Activated T-helper 9 cell treated with anti-CD3 and anti-CD28 coated beads, Interleukin-2, amount 50 U/mL, for 16 hours (primary cell): ENCODE data around the gene PTPRJ.

Experiments used
- DNase-seq: peaks from one replicate; pipeline ENCODE4 v3.0.0-alpha.2; 2020; ENCODE audit warnings: low read depth

PTPRJ gene

DNA sequence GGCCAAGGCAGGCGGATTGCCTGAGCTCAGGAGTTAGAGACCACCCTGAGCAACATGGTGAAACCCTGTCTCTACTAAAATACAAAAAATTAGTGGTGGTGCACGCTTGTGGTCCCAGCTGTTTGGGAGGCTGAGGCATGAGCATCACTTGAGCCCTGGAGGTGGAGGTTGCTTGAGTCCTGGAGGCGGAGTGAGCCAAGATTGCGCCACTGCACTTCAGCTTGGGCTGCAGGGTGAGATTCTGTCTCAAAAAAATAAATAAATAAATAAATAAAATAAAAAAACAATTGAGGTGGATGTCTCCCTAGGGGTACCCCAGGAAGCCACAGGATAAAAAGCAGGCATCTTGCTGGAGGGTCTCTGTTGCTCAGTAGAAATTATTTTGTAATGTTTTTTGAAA, 14.1 kb downstream of the PTPRJ start:
- no peak for DNase-seq

DNA sequence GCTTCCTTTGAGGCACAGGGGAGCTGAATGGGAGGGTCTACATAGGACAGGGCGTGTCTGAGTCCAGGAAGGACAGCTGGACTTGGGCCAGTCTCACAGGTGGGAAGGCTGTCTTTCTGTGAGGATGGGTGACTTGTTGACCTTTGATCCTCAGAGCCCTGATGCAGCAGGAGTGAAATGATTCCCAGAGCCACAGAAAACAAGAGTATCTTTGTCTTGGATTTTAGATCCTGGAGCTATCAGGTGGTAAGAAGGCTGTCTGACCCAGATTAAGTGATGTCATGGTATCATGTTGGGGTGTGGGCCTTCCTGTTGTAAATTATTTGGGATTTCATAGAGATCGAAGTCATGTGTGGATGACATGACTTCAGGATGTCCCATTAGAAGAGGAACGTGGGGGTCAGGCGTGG, 15.0 kb downstream of the PTPRJ start:
- no peak for DNase-seq

DNA sequence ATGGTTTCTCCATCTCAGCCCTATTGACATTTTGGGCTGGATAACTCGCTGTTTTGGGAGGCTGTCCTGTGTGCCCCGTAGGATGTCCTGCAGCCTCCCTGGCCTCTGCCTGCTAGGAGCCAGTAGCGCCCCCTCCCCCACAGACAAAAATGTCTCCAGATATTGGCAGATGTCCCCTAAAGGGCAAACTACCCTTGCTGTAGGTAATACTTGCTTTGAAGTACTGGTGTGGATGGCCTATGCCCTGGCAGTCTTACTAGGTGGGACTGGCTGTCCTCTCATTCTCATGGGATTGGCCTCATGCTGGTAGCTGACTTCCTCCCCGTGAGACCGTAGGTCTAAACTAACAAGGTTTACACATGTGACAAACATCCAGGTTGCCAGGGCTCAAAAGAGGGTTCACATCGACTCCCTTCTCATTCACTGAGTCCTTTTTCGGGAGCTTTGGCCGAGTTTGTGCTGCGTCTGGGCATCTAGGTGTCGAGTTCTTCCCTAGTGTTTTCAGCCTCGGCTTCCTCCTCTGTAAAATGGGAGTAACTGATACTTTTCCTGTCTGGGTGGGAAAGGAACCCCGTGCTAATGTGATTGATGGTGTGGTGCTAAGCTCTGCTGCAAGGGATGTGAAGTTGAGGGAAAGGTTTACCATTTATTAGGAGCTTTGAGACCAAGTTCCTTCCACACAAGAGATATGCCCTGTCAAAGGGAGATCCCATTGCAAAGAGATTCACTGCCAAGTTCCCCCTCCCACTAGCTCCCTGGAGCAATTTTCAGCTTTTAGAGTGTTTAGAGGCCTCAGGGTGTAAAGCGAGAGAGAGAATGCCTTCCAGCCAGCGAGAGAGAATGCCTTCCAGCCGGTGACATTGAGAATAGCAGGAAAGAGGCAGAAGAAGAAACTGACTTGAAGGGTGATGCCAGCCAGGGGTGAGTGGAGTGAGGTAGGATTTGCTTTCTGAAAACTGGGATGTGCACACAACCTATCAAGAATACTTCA, 17.0 kb downstream of the PTPRJ start:
- no peak for DNase-seq

DNA sequence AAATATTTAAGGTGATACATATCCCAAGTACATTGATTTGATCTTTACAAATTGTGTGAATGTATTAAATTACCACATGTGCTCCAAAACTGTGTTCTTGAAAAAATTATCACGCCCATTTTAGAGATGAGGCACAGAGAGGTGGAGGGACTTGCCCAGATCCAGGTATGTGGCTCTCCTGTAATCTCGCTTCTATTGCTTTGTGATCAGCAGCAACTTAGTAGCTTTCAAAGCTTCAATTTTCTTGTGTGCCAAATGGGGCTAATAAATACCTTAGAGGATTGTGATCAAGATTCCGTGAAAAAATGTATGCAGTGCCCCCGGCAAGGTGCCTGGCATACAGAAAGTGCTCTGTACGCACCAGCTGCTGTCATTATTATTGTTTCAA, 18.0 kb downstream of the PTPRJ start:
- DNase-seq: no peak

DNA sequence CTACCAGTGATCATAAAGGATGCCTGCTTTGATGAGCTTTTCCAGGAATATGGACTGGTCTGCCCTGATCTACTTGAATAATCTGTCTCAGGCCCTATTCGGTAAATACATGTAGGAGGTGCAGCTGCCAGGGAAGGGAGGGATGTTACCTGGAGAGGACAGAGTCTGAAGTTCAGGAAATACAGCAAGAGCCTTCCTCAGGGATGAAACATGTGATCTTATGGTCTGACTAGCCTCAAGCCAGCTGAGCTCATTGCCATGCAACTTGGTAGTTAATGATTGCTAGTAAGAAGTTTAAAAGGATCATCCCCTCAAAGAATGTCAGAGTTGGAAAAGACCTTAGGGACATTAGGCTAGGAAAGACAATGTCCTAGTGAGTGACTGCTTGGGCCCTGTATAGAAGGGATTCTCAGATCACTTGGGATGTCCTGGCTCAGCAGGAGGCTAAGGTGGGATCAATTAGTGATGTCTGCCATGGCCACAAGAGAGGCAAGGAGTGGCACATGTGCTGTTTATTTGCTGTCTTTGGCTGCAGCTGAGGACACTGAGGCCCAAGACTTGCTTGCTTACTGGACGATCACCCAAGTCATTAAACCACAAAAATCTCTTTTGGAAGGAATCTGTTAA, 18.5 kb downstream of the PTPRJ start:
- no peak for DNase-seq

DNA sequence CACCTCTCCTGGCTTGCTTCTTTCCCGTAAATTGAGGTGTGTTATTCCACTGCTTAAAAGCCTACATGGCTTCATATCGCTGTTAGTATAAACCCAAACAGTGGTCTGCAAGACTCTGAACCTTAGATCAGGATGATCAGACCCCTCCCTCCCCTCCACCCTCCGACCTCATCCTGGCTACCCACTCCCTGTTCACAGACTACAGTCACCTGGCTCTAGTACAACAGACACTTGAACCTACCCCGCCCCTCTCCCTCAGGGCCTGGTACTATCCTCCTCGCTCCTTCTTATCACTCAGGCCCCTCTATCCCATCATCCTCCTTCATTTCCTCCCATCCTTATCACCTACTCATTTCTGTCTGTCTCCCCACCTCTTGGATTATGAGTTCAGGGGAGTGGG, 20.1 kb downstream of the PTPRJ start:
- no peak for DNase-seq

DNA sequence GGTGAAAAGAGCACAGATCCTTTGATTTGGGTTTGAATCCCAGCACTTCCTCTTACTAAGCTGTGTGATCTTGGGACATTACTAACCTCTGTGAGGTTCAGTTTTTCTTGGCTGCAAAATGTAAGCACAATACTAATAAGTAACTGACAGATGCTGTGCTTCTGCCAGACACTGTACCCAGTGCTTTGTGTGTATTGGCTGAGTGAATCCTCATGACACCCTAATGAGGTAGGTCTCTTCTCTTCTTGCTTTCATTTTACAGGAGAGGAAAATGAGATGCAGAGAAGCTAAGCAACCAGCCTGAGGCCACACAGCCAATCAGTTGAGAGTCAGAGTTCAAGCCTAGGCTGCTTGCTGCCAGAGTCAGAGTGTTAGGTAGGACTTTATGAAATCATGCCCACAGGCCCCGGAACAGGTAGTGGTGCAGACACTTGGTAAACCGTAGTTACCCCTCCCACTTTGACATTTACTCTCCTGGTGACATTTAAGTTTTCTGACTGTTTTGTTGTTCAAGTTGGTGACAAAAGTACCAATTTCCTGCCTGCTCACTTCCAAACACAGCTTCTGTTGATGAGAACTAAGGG, 21.2 kb downstream of the PTPRJ start:
- peak; percentile 70 for DNase-seq

DNA sequence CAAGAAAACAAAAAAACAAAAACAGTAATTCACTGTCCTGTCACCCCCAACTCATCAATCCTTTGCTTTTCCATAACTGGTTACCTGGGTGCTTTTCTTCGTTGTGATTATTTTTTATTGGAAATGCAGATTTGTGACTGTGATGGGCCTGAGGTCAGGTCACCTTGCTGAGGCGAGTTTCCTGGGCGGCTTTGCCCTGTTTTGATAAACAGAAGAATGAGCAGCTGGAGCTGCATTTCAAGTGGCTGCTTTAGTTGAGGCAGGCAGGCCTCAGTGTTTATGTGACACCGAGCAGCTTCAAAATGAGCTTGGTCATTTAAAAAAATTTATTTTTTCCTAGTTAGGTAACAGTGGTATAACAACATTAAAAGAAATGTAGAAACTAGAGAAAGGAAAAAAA, 22.2 kb downstream of the PTPRJ start:
- no peak for DNase-seq

DNA sequence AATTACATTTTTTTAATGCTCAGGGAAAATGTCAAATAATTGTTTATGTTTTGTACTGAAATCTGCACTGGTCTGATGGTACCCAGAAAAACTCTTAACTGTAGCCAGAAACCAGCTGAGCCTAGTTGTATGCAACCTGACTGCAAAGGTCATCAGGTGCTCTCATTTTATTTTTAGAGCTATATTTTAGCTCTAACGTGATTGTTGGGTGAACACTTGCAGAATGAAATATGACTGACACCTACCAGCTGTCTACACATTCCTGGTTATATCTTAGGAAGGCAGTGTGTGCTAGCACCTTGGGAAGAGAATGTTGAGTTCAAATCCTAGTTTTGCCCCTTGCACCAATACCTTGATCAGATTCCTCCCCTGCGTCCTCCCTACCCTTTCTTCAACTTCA, 23.6 kb downstream of the PTPRJ start:
- DNase-seq: no peak

DNA sequence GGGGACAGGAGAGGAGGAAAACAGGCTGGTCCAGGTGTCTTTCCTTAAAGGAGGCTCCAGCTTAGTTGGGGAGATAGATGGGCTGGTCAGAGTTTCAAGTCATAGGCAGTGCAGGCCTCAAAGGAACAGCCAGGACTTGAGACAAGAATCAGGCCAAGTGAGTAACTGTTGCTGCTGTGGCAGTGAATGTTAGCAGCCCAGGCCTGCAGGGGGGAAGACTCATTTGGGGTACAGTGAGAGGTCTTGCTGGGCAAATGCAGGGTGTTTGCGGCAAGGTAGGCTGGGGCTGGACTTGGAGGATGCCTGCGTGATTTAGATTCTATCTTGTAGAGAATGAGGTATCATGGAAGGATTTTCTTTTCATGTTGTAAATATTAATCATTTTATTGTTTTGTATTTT, 24.1 kb downstream of the PTPRJ start:
- no peak for DNase-seq

DNA sequence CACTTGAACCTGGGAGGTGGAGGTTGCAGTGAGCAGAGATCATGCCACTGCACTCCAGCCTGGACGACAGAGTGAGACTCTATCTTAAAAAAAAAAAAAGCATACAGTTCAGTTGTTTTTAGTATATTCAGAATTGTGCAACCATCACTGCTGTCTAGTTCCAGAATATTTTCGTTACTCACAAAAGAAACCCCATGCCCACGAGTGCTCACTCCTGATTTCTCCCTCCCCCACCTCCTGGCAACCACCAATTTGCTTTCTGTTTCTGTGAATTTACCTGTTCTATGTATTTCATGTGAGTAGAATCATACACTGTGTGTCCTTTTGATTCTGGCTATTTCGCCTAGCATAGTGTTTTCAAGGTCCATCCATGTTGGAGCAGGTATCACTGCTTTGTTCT, 24.8 kb downstream of the PTPRJ start:
- peak; percentile 51 for DNase-seq

DNA sequence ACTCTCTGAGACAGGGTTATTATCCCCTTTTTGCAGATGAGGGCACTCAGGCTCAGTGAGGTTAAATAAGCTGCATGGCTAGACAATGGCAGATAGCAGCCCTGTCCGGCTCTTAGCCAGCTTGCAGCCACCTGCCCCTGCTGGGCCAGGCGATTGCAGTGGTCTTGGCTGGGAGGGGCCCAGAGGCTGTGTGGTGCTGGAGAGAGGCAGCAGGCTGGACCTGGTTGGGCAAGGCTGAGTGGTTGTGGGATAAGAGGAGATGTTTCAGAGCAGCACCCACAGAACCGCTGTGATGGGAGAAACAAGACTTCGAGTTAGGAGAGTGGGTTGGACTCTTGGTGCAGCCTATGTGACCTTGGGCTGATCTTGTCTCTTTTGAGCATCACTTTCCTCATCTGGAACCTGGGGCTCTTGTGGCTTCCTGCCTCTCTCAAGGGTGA, 25.5 kb downstream of the PTPRJ start:
- DNase-seq: no peak

DNA sequence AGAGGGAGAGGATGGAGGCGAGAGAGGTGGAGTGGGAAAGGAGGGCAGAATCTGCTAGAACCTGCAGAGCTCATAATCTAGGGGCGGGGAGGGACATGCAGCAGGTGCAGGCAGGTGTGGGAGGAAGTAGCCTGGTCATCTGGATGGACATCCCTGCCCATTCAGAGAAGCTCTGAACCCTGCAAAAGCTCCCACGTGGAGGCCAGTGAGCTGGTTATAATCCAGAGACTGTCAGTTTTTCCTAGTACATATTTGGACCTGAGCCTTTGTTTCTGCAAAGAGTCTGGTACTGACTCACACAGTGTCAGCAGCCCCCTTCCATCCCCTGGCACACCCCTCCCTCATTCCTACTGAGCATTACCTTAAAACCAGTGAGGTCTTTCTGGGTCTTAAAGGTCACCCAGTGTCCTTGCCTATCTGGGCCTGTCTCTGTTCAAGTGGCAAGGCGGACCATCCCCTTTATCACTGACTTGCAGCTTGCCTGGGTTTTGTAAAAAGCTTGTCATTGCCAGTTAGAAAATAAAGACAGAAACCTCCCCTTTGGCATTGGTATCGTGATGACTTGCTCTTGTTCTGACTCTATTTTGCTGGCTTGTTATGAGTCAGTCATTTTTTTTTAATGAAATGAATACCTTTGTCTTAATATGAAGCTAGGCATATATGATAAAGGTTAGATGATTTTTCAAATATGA, 26.1 kb downstream of the PTPRJ start:
- DNase-seq: no peak

DNA sequence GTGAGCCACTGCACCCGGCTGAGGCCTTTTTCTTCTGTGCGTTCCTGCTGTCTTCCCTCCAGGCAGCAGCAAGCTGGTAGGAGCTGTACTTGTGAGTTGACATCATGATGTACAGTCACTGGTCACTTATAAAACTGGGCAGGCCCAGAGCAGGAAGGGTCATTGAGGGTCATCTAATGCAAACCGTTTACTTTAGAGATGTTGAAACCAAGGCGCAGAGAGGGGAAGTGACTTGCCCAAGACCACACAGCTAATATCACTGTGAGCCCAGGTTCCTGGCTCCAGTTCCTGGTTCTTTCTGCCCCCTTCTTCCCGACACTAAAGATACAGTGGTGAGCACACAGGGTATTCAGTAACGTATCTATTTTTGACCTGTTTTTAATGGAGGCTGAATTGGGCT, 27.3 kb downstream of the PTPRJ start:
- DNase-seq: no peak

DNA sequence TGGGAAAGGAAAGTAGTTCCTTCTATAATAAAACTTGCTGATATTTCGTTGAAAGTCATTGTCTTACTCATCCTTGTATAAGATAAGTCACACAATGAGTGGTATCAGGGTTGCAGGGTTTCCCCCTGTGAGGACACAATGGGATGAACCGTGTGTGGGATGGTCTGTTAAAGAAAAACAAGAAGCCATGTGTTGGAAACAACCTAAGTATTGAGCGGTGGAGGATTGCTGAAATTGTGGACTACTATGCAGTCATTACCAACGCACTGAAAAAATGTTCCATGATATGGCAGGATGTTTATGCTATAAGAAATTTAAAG, 28.6 kb downstream of the PTPRJ start:
- peak; percentile 53 for DNase-seq

DNA sequence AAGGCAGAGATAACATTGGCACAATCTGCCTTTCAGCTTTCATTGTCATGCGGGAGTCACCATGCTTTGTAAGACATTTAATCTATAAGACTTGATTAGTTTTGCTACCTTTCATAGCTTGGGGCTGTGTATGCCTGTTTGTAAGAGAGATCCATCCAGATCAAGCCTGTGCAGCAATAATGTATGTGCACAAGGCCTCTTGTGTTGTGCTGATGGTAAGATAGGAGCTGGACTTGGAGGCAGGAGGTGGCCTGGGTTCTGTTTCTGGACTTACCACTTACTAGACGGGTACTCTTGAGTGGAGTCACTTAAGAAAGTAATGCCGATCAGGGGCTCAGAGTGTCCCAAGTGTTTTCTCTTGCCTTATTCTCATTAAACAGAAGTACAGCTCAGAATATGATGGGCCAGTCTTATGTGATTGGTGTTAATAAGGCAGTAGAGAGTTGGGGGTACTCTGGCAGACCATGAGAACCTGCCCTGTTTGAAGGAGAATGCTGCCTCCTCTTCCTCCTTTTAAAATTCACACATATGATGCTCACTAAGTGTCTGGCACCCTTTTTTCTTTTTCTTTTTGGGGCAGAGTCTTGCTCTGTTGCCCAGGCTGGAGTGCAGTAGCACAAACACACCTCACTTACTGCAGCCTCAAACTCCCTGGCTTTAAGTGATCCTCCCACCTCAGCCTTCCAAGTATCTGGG, 30.9 kb downstream of the PTPRJ start:
- DNase-seq: no peak

DNA sequence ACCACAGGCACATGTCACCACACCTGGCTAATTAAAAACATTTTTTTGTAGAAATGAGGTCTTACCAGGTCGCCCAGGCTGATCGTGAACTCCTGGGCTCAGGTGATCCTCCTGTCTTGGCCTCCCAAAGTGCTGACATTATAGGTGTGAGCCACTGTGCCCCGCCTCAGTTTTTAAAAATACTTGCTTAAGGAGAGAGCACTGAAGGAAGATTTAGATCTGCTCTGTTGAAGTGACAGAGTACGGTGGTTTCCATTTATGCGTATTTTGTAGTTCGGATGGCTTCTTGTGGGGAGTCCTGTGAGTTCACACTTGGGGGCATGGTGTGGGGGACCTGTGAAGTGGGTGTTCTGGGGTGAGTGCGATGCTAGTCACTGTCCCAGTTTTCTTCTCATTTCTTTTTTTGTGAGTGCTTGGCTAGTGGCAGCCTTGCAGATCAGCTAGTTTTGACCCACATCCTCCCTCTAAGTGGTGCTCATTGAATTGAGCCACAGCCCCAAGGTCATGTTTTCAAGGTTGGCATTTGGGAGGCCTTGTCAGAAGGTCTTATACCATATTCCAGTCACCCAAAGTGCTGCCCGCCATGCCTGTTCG, 31.5 kb downstream of the PTPRJ start:
- peak; percentile 46 for DNase-seq

DNA sequence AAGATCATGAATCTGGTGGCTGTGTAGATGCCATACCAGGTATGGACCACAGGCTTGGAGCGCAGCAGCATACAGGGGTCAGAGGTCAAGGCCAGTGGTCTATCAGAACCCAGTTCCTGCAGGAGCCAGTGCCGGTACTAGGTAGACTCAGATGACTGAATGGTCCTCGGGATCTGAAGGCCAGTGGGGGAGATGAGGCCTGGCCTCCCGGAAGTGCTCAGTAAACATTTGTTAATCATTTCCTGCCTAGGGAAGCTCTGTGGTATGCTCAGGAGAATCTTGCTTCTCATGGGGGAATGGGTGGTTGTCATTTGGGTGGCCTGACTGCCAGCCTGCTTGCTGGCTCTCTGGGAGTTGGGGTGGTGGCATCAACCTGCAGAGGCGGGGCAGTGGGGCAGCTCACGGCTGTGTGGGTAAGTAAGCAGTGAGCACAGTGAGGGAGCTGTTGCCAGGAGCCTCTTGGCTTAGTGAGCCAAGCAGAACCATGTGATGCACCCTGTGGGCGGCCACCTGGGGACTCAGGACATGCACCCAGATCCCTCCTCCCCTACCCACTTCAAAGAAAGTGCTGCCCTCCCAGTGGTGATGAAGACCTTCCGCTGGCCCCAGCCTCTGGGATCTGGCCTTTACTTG, 33.0 kb downstream of the PTPRJ start:
- DNase-seq: peak; percentile 31

DNA sequence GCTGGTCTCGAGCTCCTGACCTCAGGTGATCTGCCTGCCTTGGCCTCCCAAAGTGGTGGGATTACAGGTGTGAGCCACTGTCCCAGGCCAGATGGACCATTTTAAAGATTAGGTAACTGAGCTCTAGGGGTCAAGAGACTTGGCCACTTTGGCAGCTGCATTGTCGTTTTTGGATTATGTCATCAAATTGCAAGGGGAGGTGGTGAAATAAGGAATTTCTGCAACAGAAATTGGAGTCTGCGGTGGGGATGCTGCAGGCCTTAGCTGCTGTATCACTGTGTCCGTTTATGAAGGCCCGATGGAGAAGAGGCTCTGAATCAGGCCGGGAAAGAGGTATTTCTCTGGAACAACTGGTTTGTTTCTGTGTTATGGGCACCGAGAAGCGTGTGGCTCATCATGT, 34.6 kb downstream of the PTPRJ start:
- DNase-seq: no peak

DNA sequence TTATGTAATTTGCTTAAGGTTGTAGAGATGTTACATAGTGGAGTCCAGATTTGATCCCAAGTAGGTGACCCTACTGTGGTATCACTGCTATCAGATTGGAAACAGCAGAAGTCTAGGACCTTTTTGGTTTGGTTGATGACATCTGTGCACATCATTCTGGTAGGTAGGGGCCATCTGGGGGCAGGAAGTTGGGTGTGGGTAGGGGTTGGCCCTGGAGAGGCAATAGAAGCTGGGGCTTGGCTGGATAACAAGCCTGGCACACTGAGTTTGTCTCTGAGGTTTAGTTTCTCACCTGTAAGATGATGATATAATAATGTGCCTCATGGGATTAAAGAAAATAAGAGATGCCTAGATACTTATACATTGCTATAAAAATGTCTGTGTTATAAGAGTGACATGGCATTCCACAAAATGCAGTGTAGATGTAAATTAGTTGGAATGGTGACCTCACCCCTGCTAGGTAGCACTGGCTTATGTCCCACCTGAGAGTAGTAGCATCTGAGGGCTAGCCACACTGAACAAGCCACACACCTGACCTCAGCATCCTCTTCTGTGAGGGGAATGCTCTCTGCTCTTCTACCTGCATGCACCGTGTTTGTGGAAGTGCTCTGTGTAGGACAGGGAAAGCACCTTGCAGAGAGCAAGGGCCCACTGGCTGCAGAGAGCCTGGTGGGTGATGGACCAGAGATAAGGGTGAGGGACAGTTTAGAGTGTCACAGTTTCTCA, 36.9 kb downstream of the PTPRJ start:
- DNase-seq: no peak
